Subcutaneous abdominal adipose tissue (tissue), 5 donors: ENCODE measurements around the gene VSIG8.
"Not testable (repeated sequence)": the region's sequence is repeated elsewhere in the genome, so short reads cannot be mapped to it uniquely, and the experiment has no call there.

Experiments
- H3K27ac ChIP-seq: one replicate; pipeline ENCODE4 v1.7.0; 2013; ENCODE audit warnings: low read depth, mild to moderate bottlenecking, inconsistent platforms, low read length, moderate library complexity
- H3K27me3 ChIP-seq, 5 donors: one replicate each; pipeline ENCODE4 v1.7.0; 2013; ENCODE audit warnings: low read length in 5 of 5, inconsistent platforms in 1 of 5; ENCODE audit not compliant: control insufficient read depth in 5 of 5, insufficient read depth in 4 of 5
- H3K36me3 ChIP-seq, 5 donors: one replicate each; pipeline ENCODE4 v1.7.0; 2013; ENCODE audit warnings: low read length in 5 of 5; ENCODE audit not compliant: control insufficient read depth in 5 of 5, insufficient read depth in 5 of 5
- H3K4me1 ChIP-seq, 5 donors: one replicate each; pipeline ENCODE4 v1.7.0; 2013; ENCODE audit warnings: low read length in 5 of 5, mild to moderate bottlenecking in 3 of 5, moderate library complexity in 1 of 5; ENCODE audit not compliant: control insufficient read depth in 5 of 5, insufficient read depth in 5 of 5
- H3K4me3 ChIP-seq, 5 donors: one replicate each; pipeline ENCODE4 v1.7.0; 2013; ENCODE audit warnings: low read length in 5 of 5, low read depth in 1 of 5
- H3K9ac ChIP-seq, 5 donors: one replicate each; pipeline ENCODE4 v1.7.0; 2013; ENCODE audit warnings: low read length in 5 of 5, mild to moderate bottlenecking in 4 of 5, moderate library complexity in 3 of 5
- H3K9me3 ChIP-seq, 5 donors: one replicate each; pipeline ENCODE4 v1.7.0; 2013; ENCODE audit warnings: low read length in 5 of 5; ENCODE audit not compliant: control insufficient read depth in 5 of 5
- donor health status: healthy.
- donor health status: healthy.
- donor health status: healthy.
- donor health status: healthy.
- donor health status: healthy.

The VSIG8 gene

GRCh38 chr1:159862557-159862956 lies at the start of gene VSIG8:
Gene VSIG8, minus strand, starts transcription at chr1:159862657. Its CDS starts 136 bp downstream, at chr1:159862521.
- H3K36me3 ChIP-seq, result no peaks in the 10 kb centered on the region
- no peaks in the 10 kb centered on the region for H3K9me3 ChIP-seq
- no peak within 1 kb of the TSS for H3K27ac ChIP-seq
- H3K4me1 ChIP-seq, result peaks cover 0 to 7% (median 4%) of the 10 kb centered on the region in 5 donors
- H3K27me3 ChIP-seq, result peaks cover 0 to 10% (median 3%) of the 10 kb centered on the region in 5 donors
- H3K4me3 ChIP-seq, result no peak within 1 kb of the TSS
- H3K9ac ChIP-seq, result no peak within 1 kb of the TSS

DNA sequence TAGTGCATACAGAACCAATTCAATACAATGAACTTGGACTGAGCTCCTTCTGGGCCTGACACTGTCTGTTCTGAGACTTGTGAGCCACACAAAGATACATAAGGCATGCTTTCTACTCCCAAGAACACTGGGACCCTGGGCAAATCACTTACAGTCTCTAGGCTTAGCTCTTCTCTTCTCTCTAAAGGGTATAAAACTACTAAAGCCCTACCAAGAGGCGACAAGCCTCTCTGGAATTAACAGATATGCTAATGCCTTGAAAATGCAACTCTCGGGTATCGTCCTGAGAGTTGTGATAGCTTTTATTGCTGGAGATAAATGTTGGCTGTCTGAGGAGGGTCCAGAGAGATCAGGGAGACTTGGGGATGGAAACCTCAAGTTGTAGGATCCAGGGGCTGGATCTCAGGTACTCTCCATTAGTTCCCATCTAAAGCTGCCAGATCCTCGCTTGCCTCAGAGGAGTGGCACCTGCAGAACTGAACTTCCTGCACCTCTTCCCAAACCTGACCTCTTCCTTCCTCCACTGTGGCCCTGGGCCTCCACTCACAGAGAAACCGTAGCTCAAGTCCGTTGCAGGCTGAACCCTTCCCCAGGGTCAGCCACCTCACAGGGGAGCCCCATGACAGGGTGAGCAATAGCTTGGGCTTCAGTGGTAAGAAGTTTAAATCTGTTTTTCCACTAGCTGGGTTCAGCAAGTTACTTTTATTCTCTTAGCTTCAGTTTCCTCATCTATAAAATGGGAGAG lies 49.0 kb upstream of the VSIG8 start:
- H3K27ac ChIP-seq, result no peak overlapping the region
- H3K4me3 ChIP-seq, result no peak overlapping the region

DNA sequence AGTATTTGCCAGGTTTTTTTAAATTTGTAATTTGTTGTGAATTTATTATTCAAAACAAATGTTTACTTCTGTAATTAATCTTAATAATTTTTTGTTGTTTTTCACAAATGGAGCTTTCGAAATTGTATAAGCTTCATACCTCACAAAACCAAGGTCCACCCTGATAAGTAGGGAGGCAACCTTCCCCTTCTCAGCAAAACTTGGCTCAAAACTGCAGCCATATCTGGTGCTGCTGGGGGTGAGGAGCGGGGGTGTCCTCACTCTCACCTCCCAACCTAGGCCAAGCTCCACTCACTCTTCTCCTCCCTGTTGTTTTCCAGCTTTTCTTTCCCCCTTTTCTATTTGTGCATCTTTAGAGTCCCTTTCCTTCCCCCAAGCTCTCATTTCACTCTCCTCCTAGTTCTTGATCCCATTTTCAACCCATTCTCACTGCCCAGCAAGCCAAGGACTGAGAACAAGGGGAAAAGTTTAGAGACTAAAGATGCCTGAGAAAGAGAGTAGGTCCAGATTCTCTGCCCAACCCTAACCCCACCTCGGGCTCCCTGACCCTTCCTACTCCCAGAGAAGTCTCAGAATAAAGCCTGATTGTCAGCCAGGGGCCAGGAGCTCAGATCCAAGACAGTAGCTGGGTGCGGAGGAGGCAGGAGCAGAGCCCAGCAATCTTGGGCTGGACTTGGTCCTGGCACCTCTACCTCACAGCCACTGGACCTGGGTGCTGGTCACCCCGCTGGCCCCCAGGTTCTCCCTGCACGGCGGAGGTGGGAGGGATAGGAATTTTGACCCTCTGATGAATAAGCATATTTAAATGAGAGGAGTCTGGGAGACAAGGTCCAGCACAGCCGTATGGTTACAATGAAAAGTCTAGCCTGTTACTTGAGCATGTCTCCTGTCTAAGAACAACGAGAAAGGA lies 45.8 kb upstream of the VSIG8 start:
- Histone ChIP-seq H3K9ac (no peak overlapping the region), H3K9me3 (no peaks in the 10 kb centered on the region), H3K4me1 (peaks cover 0 to 24% (median 21%) of the 10 kb centered on the region in 5 donors), H3K4me3 (no peak overlapping the region), H3K36me3 (no peaks in the 10 kb centered on the region), H3K27ac (no peak overlapping the region), H3K27me3 (no peaks in the 10 kb centered on the region)

More for the DNA sequence above, 49.0 kb upstream of the VSIG8 start:
- H3K4me1 ChIP-seq, result peaks cover 0 to 29% (median 25%) of the 10 kb centered on the region in 5 donors
- no peak overlapping the region for H3K9ac ChIP-seq
- peaks cover 0 to 13% (median 4%) of the 10 kb centered on the region in 5 donors for H3K36me3 ChIP-seq
- H3K9me3 ChIP-seq, result no peaks in the 10 kb centered on the region
- H3K27me3 ChIP-seq, result no peaks in the 10 kb centered on the region

DNA sequence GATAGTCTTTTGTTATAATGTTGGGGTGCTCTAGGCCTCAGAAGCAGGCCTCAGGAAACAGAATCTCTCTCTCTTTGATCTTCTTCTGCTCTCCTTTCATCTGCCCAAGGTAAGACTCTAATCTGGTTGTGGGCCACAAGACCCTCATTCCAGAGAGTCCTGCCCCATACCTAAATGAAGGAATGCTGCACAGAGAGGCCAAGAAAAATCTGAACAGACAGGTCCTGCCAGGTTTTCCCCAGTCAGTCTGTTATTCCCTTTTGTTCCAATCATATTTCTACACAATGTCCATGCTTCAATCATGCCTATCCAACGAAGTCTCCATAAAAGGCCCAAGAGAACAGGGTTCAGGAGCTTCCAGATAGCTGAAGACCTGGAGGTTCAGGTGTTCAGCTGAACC lies 44.5 kb upstream of the VSIG8 start:
- Histone ChIP-seq H3K4me3 (no peak overlapping the region), H3K27me3 (no peaks in the 10 kb centered on the region), H3K9me3 (no peaks in the 10 kb centered on the region), H3K4me1 (peaks cover 0 to 21% (median 16%) of the 10 kb centered on the region in 5 donors), H3K9ac (no peak overlapping the region), H3K36me3 (no peaks in the 10 kb centered on the region), H3K27ac (no peak overlapping the region)

GRCh38 chr1:159904036-159904435 lies 41.6 kb upstream of the VSIG8 start:
- H3K4me1 ChIP-seq, result peaks cover 0 to 16% (median 9%) of the 10 kb centered on the region in 5 donors
- H3K36me3 ChIP-seq, H3K4me3 ChIP-seq: not testable (repeated sequence)

GRCh38 chr1:159902541-159902940 lies 40.1 kb upstream of the VSIG8 start:
- no peak overlapping the region for H3K9ac ChIP-seq
- H3K4me1 ChIP-seq, result peaks cover 0 to 17% (median 14%) of the 10 kb centered on the region in 5 donors
- no peak overlapping the region for H3K4me3 ChIP-seq
- H3K27ac ChIP-seq, result no peak overlapping the region
- H3K9me3 ChIP-seq, result no peaks in the 10 kb centered on the region
- H3K36me3 ChIP-seq, result no peaks in the 10 kb centered on the region
- H3K27me3 ChIP-seq, result no peaks in the 10 kb centered on the region

More at GRCh38 chr1:159904036-159904435, 41.6 kb upstream of the VSIG8 start:
- H3K9me3 ChIP-seq, H3K27me3 ChIP-seq, H3K27ac ChIP-seq, H3K9ac ChIP-seq: not testable (repeated sequence)

DNA sequence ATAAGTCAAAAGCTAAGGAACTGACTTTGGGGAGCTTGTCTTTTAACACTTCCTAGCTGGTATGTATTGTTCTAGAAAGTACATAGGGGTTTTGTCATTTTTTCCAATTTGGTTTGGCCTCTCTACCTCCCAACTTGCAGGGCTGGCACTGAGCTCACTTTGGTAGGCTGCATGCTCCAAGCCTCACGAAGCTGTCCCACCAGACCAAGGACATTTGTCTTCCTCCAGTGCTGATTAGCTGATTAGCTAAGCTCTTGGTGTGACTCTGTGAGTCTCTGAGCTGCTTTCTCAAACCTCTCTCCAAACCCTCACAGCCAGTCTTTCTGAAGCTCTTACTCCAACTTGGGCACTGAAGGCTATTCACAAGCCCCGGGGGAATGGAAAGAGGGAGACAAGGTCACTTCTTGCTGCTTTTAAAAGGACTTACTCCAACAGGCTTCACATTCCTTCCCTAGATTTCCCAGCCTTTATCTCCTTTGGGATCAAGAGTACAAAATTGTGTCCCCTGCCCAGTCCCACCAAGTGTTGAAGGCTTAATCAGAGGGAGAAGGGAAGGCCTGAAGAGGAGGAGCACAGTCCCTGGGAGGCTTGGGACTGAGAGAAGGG lies 38.4 kb upstream of the VSIG8 start:
- Histone ChIP-seq H3K9me3 (no peaks in the 10 kb centered on the region), H3K27me3 (no peaks in the 10 kb centered on the region), H3K36me3 (no peaks in the 10 kb centered on the region), H3K4me1 (peaks cover 0 to 26% (median 17%) of the 10 kb centered on the region in 5 donors), H3K27ac (no peak overlapping the region), H3K4me3 (no peak overlapping the region), H3K9ac (no peak overlapping the region)

DNA sequence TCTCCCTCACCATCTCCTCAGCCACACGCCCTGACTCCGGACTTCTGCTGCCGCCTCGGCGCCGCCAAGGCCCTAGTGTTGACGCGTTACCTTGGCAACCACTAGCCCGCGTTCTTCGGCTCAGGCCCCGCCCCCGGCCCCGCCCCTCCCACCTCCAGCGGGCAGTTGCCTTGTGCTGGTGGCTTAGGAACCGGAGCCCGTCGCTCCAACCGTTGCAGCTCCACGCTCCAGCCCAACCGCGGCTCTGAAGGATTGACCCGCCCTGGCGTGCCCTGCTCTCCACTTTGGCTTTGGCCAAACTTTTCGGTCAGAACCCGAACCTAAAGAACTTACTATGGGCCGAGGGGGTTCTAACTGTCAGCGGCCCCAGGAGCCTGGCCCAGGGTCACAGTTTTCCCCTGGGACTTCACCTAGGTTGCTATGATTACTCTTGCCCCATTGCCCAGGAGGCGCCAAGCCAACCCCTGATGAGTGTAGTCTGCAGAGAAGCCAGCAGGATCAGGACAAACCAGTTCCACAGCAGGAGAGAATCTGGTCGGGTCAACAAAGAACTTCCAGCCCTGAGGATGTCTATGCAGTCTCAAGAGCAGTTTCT lies 37.7 kb upstream of the VSIG8 start, which contains the start of gene CFAP45:
Gene CFAP45, minus strand, starts transcription at position 80 of the 595 bp plus-strand sequence. Its CDS starts 67 bp downstream, at position 13.
- no peak within 1 kb of the TSS for H3K9ac ChIP-seq
- H3K9me3 ChIP-seq, result no peaks in the 10 kb centered on the region
- no peaks in the 10 kb centered on the region for H3K36me3 ChIP-seq
- H3K27me3 ChIP-seq, result no peaks in the 10 kb centered on the region
- peak within 1 kb of the TSS in 2 of 5 donors; percentile 18 to 31 for H3K4me3 ChIP-seq
- H3K27ac ChIP-seq, result no peak within 1 kb of the TSS
- H3K4me1 ChIP-seq, result peaks cover 0 to 33% (median 24%) of the 10 kb centered on the region in 5 donors

- not testable (repeated sequence) for H3K36me3 ChIP-seq, H3K9me3 ChIP-seq, H3K27me3 ChIP-seq, H3K9ac ChIP-seq, H3K27ac ChIP-seq, H3K4me3 ChIP-seq
- peaks cover 0 to 34% (median 28%) of the 10 kb centered on the region in 5 donors for H3K4me1 ChIP-seq
Measured at GRCh38 chr1:159899634-159900033, 37.2 kb upstream of the VSIG8 start.
